WERI-Rb-1 (cell line): ENCODE data around the gene DMD.

Source experiments
- DNase-seq: peaks from one replicate; pipeline ENCODE4 v3.0.0-alpha.2; 2020
- H3K27ac ChIP-seq: fragments of 250-450 bp; sonication (Bioruptor Pico); 2 replicates; pipeline ENCODE4 v1.5.1; 2020; ENCODE audit warnings: mild to moderate bottlenecking, moderate library complexity
- H3K27me3 ChIP-seq: fragments of 250-450 bp; sonication (Bioruptor Pico); 2 replicates; pipeline ENCODE4 v1.5.1; 2021; ENCODE audit warnings: mild to moderate bottlenecking, low read depth, moderate library complexity; ENCODE audit not compliant: insufficient read depth, severe bottlenecking
- H3K36me3 ChIP-seq: fragments of 250-450 bp; sonication (Bioruptor Pico); 2 replicates; pipeline ENCODE4 v1.5.1; 2020; ENCODE audit warnings: mild to moderate bottlenecking, moderate library complexity
- H3K4me3 ChIP-seq: 2 replicates; pipeline ENCODE4 v1.5.1; 2011; ENCODE audit warnings: low read depth, mild to moderate bottlenecking, control low read depth, low read length
- H3K9me3 ChIP-seq: fragments of 250-450 bp; sonication (Bioruptor Pico); 2 replicates; pipeline ENCODE4 v1.5.1; 2021; ENCODE audit warnings: mild to moderate bottlenecking, moderate library complexity; ENCODE audit not compliant: severe bottlenecking
- CTCF ChIP-seq: IDR thresholded peaks from 2 replicates; pipeline ENCODE4 v1.5.1; 2011; ENCODE audit warnings: low read depth, mild to moderate bottlenecking, control low read depth, inconsistent platforms, low read length

The DMD gene

DNA sequence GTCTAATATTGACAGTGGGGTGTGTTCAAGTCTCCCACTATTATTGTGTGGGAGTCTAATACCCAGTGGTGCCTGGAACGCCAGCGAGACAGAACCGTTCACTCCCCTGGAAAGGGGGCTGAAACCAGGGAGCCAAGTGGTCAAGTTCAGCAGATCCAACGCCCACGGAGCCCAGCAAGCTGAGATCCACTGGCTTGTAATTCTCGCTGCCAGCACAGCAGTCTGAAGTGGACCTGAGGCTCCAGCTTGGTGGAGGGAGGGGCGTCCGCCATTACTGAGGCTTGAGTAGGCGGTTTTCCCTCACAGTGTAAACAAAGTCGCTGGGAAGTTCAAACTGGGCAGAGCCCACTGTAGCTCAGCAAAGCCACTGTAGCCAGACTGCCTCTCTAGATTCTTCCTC is 407.3 kb downstream of the DMD start:
- no peak overlapping the region for H3K4me3 ChIP-seq
- no peak for TF ChIP-seq CTCF
- H3K36me3 ChIP-seq = no peaks in the 10 kb centered on the region
- H3K27ac ChIP-seq = no peak overlapping the region
- no peaks in the 10 kb centered on the region for H3K9me3 ChIP-seq
- no peaks in the 10 kb centered on the region for H3K27me3 ChIP-seq
- no peak for DNase-seq

GRCh38 chrX:32798990-32799389 is 412.4 kb downstream of the DMD start:
- Histone ChIP-seq H3K4me3 (no peak overlapping the region), H3K9me3 (no peaks in the 10 kb centered on the region), H3K36me3 (no peaks in the 10 kb centered on the region), H3K27me3 (no peaks in the 10 kb centered on the region), H3K27ac (no peak overlapping the region)
- TF ChIP-seq CTCF = no peak
- DNase-seq = no peak

DNA sequence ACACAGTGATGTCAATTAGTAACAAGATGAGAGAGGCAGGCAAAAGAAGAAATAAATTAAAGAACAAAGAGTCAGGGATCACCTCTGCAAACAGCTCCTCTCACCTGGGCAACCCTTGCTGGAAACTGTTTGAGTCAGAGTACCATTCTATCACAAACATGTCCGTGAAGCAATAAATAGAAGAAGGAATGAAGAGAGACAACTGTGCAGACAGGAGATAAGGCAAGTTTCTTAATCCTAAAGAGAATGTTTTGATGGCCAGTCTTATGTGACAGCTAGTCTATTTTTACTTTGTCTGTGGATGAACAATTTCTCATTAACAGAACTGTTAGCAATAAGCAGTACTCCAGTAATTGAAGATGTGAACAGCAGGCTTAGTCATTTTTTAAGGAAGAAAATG is 422.4 kb downstream of the DMD start:
- no peak for TF ChIP-seq CTCF
- no peak overlapping the region for H3K27ac ChIP-seq
- no peaks in the 10 kb centered on the region for H3K27me3 ChIP-seq
- H3K4me3 ChIP-seq = no peak overlapping the region
- no peaks in the 10 kb centered on the region for H3K9me3 ChIP-seq
- no peaks in the 10 kb centered on the region for H3K36me3 ChIP-seq
- DNase-seq = no peak

DNA sequence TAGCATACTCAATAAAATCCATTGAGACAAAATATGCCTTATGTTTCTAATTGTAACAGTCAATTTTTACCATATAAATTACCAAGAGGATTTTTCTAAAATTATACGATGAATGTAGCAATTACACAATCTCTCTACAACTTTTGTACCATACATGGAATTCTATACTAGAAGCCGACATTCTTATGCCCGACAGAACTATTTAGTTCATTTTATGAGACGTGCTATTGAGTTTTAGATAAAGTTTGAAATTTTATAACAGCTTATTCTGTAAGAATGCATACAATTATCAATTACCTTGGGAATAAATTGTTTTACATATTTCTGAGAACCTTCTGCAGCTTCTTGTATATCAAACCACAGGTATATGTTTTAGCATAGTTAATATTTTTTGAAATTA is 431.2 kb downstream of the DMD start:
- TF ChIP-seq CTCF = no peak
- no peak for DNase-seq
- peaks cover 8% of the 10 kb centered on the region for H3K27me3 ChIP-seq
- H3K27ac ChIP-seq = no peak overlapping the region
- H3K4me3 ChIP-seq = no peak overlapping the region
- no peaks in the 10 kb centered on the region for H3K36me3 ChIP-seq
- H3K9me3 ChIP-seq = peaks cover 7% of the 10 kb centered on the region

GRCh38 chrX:32778965-32779364 is 432.4 kb downstream of the DMD start:
- Histone ChIP-seq H3K27me3 (peaks cover 8% of the 10 kb centered on the region), H3K9me3 (peaks cover 9% of the 10 kb centered on the region), H3K27ac (no peak overlapping the region), H3K36me3 (no peaks in the 10 kb centered on the region), H3K4me3 (no peak overlapping the region)
- TF ChIP-seq CTCF = no peak
- DNase-seq = no peak

DNA sequence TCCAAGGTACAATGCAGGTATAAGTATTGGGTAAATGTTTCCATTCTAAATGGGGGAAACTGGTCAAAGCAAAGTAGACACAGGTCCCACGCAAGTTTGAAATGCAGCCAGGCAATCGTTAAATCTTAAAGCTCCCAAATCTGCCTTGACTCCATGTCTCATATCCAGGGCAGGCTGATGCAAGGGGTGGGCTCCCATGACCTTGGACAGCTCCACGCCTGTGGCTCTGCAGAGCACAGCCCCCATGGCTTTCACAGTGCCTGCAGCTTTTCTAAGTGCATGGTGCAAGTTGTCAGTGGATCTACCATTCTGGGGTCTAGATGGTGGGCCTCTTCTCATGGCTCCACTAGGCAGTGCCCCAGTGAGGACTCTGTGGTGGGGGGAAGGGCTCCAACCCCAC is 436.4 kb downstream of the DMD start:
- H3K4me3 ChIP-seq = no peak overlapping the region
- peaks cover 9% of the 10 kb centered on the region for H3K9me3 ChIP-seq
- no peak overlapping the region for H3K27ac ChIP-seq
- no peak for DNase-seq
- no peaks in the 10 kb centered on the region for H3K36me3 ChIP-seq
- TF ChIP-seq CTCF = no peak
- peaks cover 1% of the 10 kb centered on the region for H3K27me3 ChIP-seq
